ENCODE measurements around the gene PSD2. TPM values are rescaled to one million over a fixed set of nuclear protein-coding genes. Genes with fewer than 3 reads are reported as not detected.

PSD2 gene
- total RNA-seq, 2 donors from 2014 or later: 0.05 to 0.11 TPM

DNA sequence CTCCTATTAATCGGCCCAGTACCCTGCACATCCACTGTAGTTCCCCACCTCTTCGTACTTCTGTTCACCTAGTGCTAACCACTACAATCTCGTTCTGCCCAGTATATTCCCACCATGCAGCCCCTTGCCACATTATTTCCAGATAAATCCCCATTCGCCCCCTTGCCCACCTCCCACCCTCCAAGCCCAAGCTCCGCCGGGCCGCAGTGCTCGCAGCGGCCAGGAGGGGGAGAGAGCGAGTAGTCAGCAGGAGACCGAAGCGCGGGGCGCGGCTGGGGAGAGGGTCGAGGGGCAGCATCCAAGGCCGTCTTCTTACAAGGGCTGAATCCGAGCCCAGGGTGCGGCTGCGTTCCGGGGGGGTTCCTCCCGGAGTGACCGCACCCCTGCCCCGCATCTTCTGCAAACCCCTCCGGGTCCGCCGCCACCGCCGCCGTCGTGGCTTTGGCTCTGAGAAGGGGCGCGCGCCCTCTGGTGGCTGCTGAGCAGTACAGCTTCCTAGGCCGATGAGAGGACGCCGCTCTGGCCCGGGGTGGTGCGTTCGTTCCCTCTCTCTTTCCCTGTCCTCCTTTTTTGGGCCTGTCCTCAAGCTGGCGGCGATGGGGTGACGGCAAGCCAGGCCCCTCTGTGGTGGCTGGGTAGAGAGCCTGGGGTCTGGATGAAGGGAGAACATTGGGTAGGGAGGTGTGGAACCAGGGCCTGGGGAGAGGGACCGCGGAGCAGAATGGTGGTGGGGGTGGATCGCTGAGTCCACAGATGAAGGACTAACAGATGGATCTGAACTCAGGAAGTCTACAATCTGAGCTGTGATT is 30.0 kb upstream of the PSD2 start:
- Histone ChIP-seq H3K9ac (ENCODE audit: low read depth in 2 of 2, low read length in 2 of 2) (peak overlapping the region in 1 of 2 donors; percentile 41), H3K36me3 (no peaks in the 10 kb centered on the region), H3K27ac (no peak overlapping the region), H3K4me3 (peak overlapping the region; percentile 54), H3K27me3 (peaks cover 12% of the 10 kb centered on the region), H3K9me3 (no peaks in the 10 kb centered on the region), H3K4me1 (no peaks in the 10 kb centered on the region)
- TF ChIP-seq CTCF (IDR thresholded peaks at IDR 0.05): peak; percentile 99
- DNase-seq: peak; percentile 79
- intact Hi-C loops (cut with DNase I): loop anchor here (1.0 to 10.0 kb wide), 3 partner anchors 73 to 241 kb away; no protein-coding TSS in a partner anchor

GRCh38 chr5:139767960-139768359 is 27.6 kb upstream of the PSD2 start:
- Histone ChIP-seq H3K9me3 (no peaks in the 10 kb centered on the region), H3K36me3 (no peaks in the 10 kb centered on the region), H3K27me3 (peaks cover 12% of the 10 kb centered on the region), H3K4me1 (no peaks in the 10 kb centered on the region), H3K4me3 (no peak overlapping the region), H3K27ac (no peak overlapping the region), H3K9ac (ENCODE audit: low read depth in 2 of 2, low read length in 2 of 2) (no peak overlapping the region)
- intact Hi-C loops (cut with DNase I): loop anchor here (5.0 to 10.0 kb wide), 2 partner anchors 76 to 243 kb away; no protein-coding TSS in a partner anchor
- no peak for TF ChIP-seq CTCF (IDR thresholded peaks at IDR 0.05)
- DNase-seq: no peak

GRCh38 chr5:139768807-139769465 is 26.7 kb upstream of the PSD2 start:
- no peak for DNase-seq
- Histone ChIP-seq H3K27me3 (peaks cover 10% of the 10 kb centered on the region), H3K27ac (no peak overlapping the region), H3K36me3 (no peaks in the 10 kb centered on the region), H3K4me3 (no peak overlapping the region), H3K9ac (ENCODE audit: low read depth in 2 of 2, low read length in 2 of 2) (no peak overlapping the region), H3K4me1 (no peaks in the 10 kb centered on the region), H3K9me3 (no peaks in the 10 kb centered on the region)
- no peak for TF ChIP-seq CTCF (IDR thresholded peaks at IDR 0.05)
- intact Hi-C loops (cut with DNase I): loop anchor here (5.0 to 10.0 kb wide), 2 partner anchors 77 to 244 kb away; no protein-coding TSS in a partner anchor

DNA sequence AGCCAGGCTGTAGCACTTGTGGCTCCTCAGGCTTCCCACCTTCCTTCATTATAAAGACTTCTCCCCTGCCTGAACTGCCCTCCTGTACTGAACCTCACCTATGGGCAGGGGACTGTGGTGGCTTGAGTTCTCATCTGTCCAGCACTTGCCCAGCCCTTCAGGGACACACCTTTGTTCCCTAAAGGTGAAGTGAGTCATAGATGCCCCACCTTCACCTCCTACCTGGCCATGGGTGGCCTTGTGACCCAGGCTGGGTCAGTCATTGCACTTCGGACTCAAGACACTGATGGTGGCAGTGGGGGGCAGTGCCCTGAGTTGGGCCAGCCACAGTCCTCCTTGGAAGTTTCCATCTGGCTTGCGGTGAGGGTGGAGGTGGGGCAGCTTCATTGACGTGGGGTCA is 26.1 kb upstream of the PSD2 start:
- Histone ChIP-seq H3K36me3 (no peaks in the 10 kb centered on the region), H3K4me1 (no peaks in the 10 kb centered on the region), H3K9me3 (no peaks in the 10 kb centered on the region), H3K4me3 (no peak overlapping the region), H3K9ac (ENCODE audit: low read depth in 2 of 2, low read length in 2 of 2) (no peak overlapping the region), H3K27ac (no peak overlapping the region), H3K27me3 (peaks cover 4% of the 10 kb centered on the region)
- intact Hi-C loops (cut with DNase I): loop anchor here (5.0 to 10.0 kb wide), 2 partner anchors 77 to 245 kb away; no protein-coding TSS in a partner anchor
- DNase-seq: no peak
- TF ChIP-seq CTCF (IDR thresholded peaks at IDR 0.05): no peak

- no peak for TF ChIP-seq CTCF (IDR thresholded peaks at IDR 0.05)
- intact Hi-C loops (cut with DNase I): no loop called here
- H3K27me3 ChIP-seq: no peaks in the 10 kb centered on the region
- H3K9me3 ChIP-seq: no peaks in the 10 kb centered on the region
- H3K36me3 ChIP-seq: no peaks in the 10 kb centered on the region
- H3K9ac ChIP-seq (ENCODE audit: low read depth in 2 of 2, low read length in 2 of 2): no peak overlapping the region
- H3K4me1 ChIP-seq: no peaks in the 10 kb centered on the region
- H3K4me3 ChIP-seq: no peak overlapping the region
- DNase-seq: no peak
- no peak overlapping the region for H3K27ac ChIP-seq
Observed at GRCh38 chr5:139770722-139771121, 24.9 kb upstream of the PSD2 start.

All from colonic mucosa (tissue), 4 donors.